ENCODE data around the gene CACNA1C.

CACNA1C gene

GRCh38 chr12:2332947-2333346, 280.2 kb downstream of the CACNA1C start:
- H3K9ac ChIP-seq (ENCODE audit: low read length in 2 of 2), result no peak overlapping the region
- no peak overlapping the region for H3K4me3 ChIP-seq (ENCODE audit: low read length in 2 of 2)
- H3K27me3 ChIP-seq (ENCODE audit: control insufficient read depth in 1 of 2, insufficient read depth in 2 of 2, low read length in 2 of 2), result no peaks in the 10 kb centered on the region
- peaks cover 28% of the 10 kb centered on the region for H3K4me1 ChIP-seq (ENCODE audit: control insufficient read depth, insufficient read depth, low read length)
- no peaks in the 10 kb centered on the region for H3K9me3 ChIP-seq (ENCODE audit: control insufficient read depth in 2 of 2, low read length in 2 of 2)
- H3K36me3 ChIP-seq (ENCODE audit: control insufficient read depth in 2 of 2, insufficient read depth in 2 of 2, low read length in 2 of 2), result no peaks in the 10 kb centered on the region
- H3K27ac ChIP-seq (ENCODE audit: low read length), result peak overlapping the region; percentile 37

- H3K9ac ChIP-seq (ENCODE audit: low read length in 2 of 2), result no peak overlapping the region
- no peak overlapping the region for H3K4me3 ChIP-seq (ENCODE audit: low read length in 2 of 2)
- peak overlapping the region; percentile 37 for H3K27ac ChIP-seq (ENCODE audit: low read length)
- no peaks in the 10 kb centered on the region for H3K9me3 ChIP-seq (ENCODE audit: control insufficient read depth in 2 of 2, low read length in 2 of 2)
- no peaks in the 10 kb centered on the region for H3K27me3 ChIP-seq (ENCODE audit: control insufficient read depth in 1 of 2, insufficient read depth in 2 of 2, low read length in 2 of 2)
- H3K36me3 ChIP-seq (ENCODE audit: control insufficient read depth in 2 of 2, insufficient read depth in 2 of 2, low read length in 2 of 2), result no peaks in the 10 kb centered on the region
- peaks cover 35% of the 10 kb centered on the region for H3K4me1 ChIP-seq (ENCODE audit: control insufficient read depth, insufficient read depth, low read length)
Measured at GRCh38 chr12:2333491-2334195, 280.9 kb downstream of the CACNA1C start.

- H3K9ac ChIP-seq (ENCODE audit: low read length in 2 of 2), result no peak overlapping the region
- H3K9me3 ChIP-seq (ENCODE audit: control insufficient read depth in 2 of 2, low read length in 2 of 2), result no peaks in the 10 kb centered on the region
- no peaks in the 10 kb centered on the region for H3K27me3 ChIP-seq (ENCODE audit: control insufficient read depth in 1 of 2, insufficient read depth in 2 of 2, low read length in 2 of 2)
- no peak overlapping the region for H3K4me3 ChIP-seq (ENCODE audit: low read length in 2 of 2)
- no peaks in the 10 kb centered on the region for H3K36me3 ChIP-seq (ENCODE audit: control insufficient read depth in 2 of 2, insufficient read depth in 2 of 2, low read length in 2 of 2)
- peaks cover 35% of the 10 kb centered on the region for H3K4me1 ChIP-seq (ENCODE audit: control insufficient read depth, insufficient read depth, low read length)
- peak overlapping the region; percentile 37 for H3K27ac ChIP-seq (ENCODE audit: low read length)
Measured at GRCh38 chr12:2334271-2334670, 281.5 kb downstream of the CACNA1C start.

GRCh38 chr12:2334689-2335088, 281.9 kb downstream of the CACNA1C start:
- Histone ChIP-seq H3K9me3 (ENCODE audit: control insufficient read depth in 2 of 2, low read length in 2 of 2) (no peaks in the 10 kb centered on the region), H3K4me1 (ENCODE audit: control insufficient read depth, insufficient read depth, low read length) (peaks cover 35% of the 10 kb centered on the region), H3K27me3 (ENCODE audit: control insufficient read depth in 1 of 2, insufficient read depth in 2 of 2, low read length in 2 of 2) (no peaks in the 10 kb centered on the region), H3K4me3 (ENCODE audit: low read length in 2 of 2) (no peak overlapping the region), H3K27ac (ENCODE audit: low read length) (peak overlapping the region; percentile 49), H3K9ac (ENCODE audit: low read length in 2 of 2) (no peak overlapping the region), H3K36me3 (ENCODE audit: control insufficient read depth in 2 of 2, insufficient read depth in 2 of 2, low read length in 2 of 2) (no peaks in the 10 kb centered on the region)

- Histone ChIP-seq H3K27ac (ENCODE audit: low read length) (peak overlapping the region; percentile 49), H3K36me3 (ENCODE audit: control insufficient read depth in 2 of 2, insufficient read depth in 2 of 2, low read length in 2 of 2) (no peaks in the 10 kb centered on the region), H3K4me3 (ENCODE audit: low read length in 2 of 2) (no peak overlapping the region), H3K27me3 (ENCODE audit: control insufficient read depth in 1 of 2, insufficient read depth in 2 of 2, low read length in 2 of 2) (no peaks in the 10 kb centered on the region), H3K4me1 (ENCODE audit: control insufficient read depth, insufficient read depth, low read length) (peaks cover 32% of the 10 kb centered on the region), H3K9me3 (ENCODE audit: control insufficient read depth in 2 of 2, low read length in 2 of 2) (no peaks in the 10 kb centered on the region), H3K9ac (ENCODE audit: low read length in 2 of 2) (no peak overlapping the region)
Measured at GRCh38 chr12:2335109-2335508, 282.3 kb downstream of the CACNA1C start.

- H3K27me3 ChIP-seq (ENCODE audit: control insufficient read depth in 1 of 2, insufficient read depth in 2 of 2, low read length in 2 of 2), result no peaks in the 10 kb centered on the region
- H3K4me1 ChIP-seq (ENCODE audit: control insufficient read depth, insufficient read depth, low read length), result peaks cover 35% of the 10 kb centered on the region
- H3K27ac ChIP-seq (ENCODE audit: low read length), result peak overlapping the region; percentile 49
- no peak overlapping the region for H3K9ac ChIP-seq (ENCODE audit: low read length in 2 of 2)
- no peaks in the 10 kb centered on the region for H3K9me3 ChIP-seq (ENCODE audit: control insufficient read depth in 2 of 2, low read length in 2 of 2)
- no peaks in the 10 kb centered on the region for H3K36me3 ChIP-seq (ENCODE audit: control insufficient read depth in 2 of 2, insufficient read depth in 2 of 2, low read length in 2 of 2)
- H3K4me3 ChIP-seq (ENCODE audit: low read length in 2 of 2), result no peak overlapping the region
Measured at GRCh38 chr12:2335513-2335912, 282.7 kb downstream of the CACNA1C start.

- Histone ChIP-seq H3K9ac (ENCODE audit: low read length in 2 of 2) (no peak overlapping the region), H3K9me3 (ENCODE audit: control insufficient read depth in 2 of 2, low read length in 2 of 2) (no peaks in the 10 kb centered on the region), H3K4me3 (ENCODE audit: low read length in 2 of 2) (no peak overlapping the region), H3K4me1 (ENCODE audit: control insufficient read depth, insufficient read depth, low read length) (peaks cover 40% of the 10 kb centered on the region), H3K27me3 (ENCODE audit: control insufficient read depth in 1 of 2, insufficient read depth in 2 of 2, low read length in 2 of 2) (no peaks in the 10 kb centered on the region), H3K36me3 (ENCODE audit: control insufficient read depth in 2 of 2, insufficient read depth in 2 of 2, low read length in 2 of 2) (no peaks in the 10 kb centered on the region), H3K27ac (ENCODE audit: low read length) (no peak overlapping the region)
Measured at GRCh38 chr12:2335916-2336315, 283.1 kb downstream of the CACNA1C start.

GRCh38 chr12:2336409-2336829, 283.6 kb downstream of the CACNA1C start:
- Histone ChIP-seq H3K27ac (ENCODE audit: low read length) (peak overlapping the region; percentile 77), H3K27me3 (ENCODE audit: control insufficient read depth in 1 of 2, insufficient read depth in 2 of 2, low read length in 2 of 2) (no peaks in the 10 kb centered on the region), H3K4me1 (ENCODE audit: control insufficient read depth, insufficient read depth, low read length) (peaks cover 45% of the 10 kb centered on the region), H3K4me3 (ENCODE audit: low read length in 2 of 2) (peak overlapping the region in 1 of 2 donors; percentile 8), H3K9me3 (ENCODE audit: control insufficient read depth in 2 of 2, low read length in 2 of 2) (no peaks in the 10 kb centered on the region), H3K36me3 (ENCODE audit: control insufficient read depth in 2 of 2, insufficient read depth in 2 of 2, low read length in 2 of 2) (no peaks in the 10 kb centered on the region), H3K9ac (ENCODE audit: low read length in 2 of 2) (peak overlapping the region; percentile 29 to 35)

GRCh38 chr12:2337031-2338010, 284.5 kb downstream of the CACNA1C start:
- Histone ChIP-seq H3K36me3 (ENCODE audit: control insufficient read depth in 2 of 2, insufficient read depth in 2 of 2, low read length in 2 of 2) (no peaks in the 10 kb centered on the region), H3K4me1 (ENCODE audit: control insufficient read depth, insufficient read depth, low read length) (peaks cover 54% of the 10 kb centered on the region), H3K27me3 (ENCODE audit: control insufficient read depth in 1 of 2, insufficient read depth in 2 of 2, low read length in 2 of 2) (no peaks in the 10 kb centered on the region), H3K9me3 (ENCODE audit: control insufficient read depth in 2 of 2, low read length in 2 of 2) (no peaks in the 10 kb centered on the region), H3K27ac (ENCODE audit: low read length) (peak overlapping the region; percentile 77), H3K4me3 (ENCODE audit: low read length in 2 of 2) (peak overlapping the region in 1 of 2 donors; percentile 8), H3K9ac (ENCODE audit: low read length in 2 of 2) (peak overlapping the region in 1 of 2 donors; percentile 35)

- H3K27me3 ChIP-seq (ENCODE audit: control insufficient read depth in 1 of 2, insufficient read depth in 2 of 2, low read length in 2 of 2), result no peaks in the 10 kb centered on the region
- peaks cover 63% of the 10 kb centered on the region for H3K4me1 ChIP-seq (ENCODE audit: control insufficient read depth, insufficient read depth, low read length)
Measured at GRCh38 chr12:2338381-2338780, 285.6 kb downstream of the CACNA1C start.

More at GRCh38 chr12:2338381-2338780, 285.6 kb downstream of the CACNA1C start:
- Histone ChIP-seq H3K27ac (ENCODE audit: low read length) (peak overlapping the region; percentile 77), H3K9ac (ENCODE audit: low read length in 2 of 2) (no peak overlapping the region), H3K4me3 (ENCODE audit: low read length in 2 of 2) (no peak overlapping the region), H3K9me3 (ENCODE audit: control insufficient read depth in 2 of 2, low read length in 2 of 2) (no peaks in the 10 kb centered on the region), H3K36me3 (ENCODE audit: control insufficient read depth in 2 of 2, insufficient read depth in 2 of 2, low read length in 2 of 2) (no peaks in the 10 kb centered on the region)
